Spinal cord (tissue), 10 donors: Measurements from ENCODE around the gene PFKFB2. TPM values are rescaled to one million over a fixed set of nuclear protein-coding genes. Genes with fewer than 3 reads are reported as not detected.
"Not testable (repeated sequence)": the region's sequence is repeated elsewhere in the genome, so short reads cannot be mapped to it uniquely, and the experiment has no call there.

Experiments
- DNase-seq, 6 donors: peaks; one replicate each; pipeline versions ENCODE4 v3.0.0 to v3.0.0-alpha.2; 2013 to 2015; ENCODE audit warnings: low spot score in 6 of 6, low read depth in 4 of 6
- H3K27ac ChIP-seq: one replicate; pipeline ENCODE4 v1.5.1; 2013; ENCODE audit warnings: low read depth, low read length, control low read depth
- H3K27me3 ChIP-seq: one replicate; pipeline ENCODE4 v1.6.1; 2013; ENCODE audit warnings: low read length; ENCODE audit not compliant: control insufficient read depth, insufficient read depth
- H3K36me3 ChIP-seq: one replicate; pipeline ENCODE4 v1.6.1; 2013; ENCODE audit warnings: low read length; ENCODE audit not compliant: control insufficient read depth, insufficient read depth
- H3K4me1 ChIP-seq: one replicate; pipeline ENCODE4 v1.6.1; 2013; ENCODE audit warnings: low read length; ENCODE audit not compliant: control insufficient read depth, insufficient read depth
- H3K4me3 ChIP-seq: one replicate; pipeline ENCODE4 v1.5.1; 2013; ENCODE audit warnings: low read depth, low read length, control low read depth
- H3K9me3 ChIP-seq: one replicate; pipeline ENCODE4 v1.6.1; 2013; ENCODE audit warnings: low read length; ENCODE audit not compliant: control insufficient read depth, insufficient read depth
- WGBS: methylation state at CpG from one replicate; pipeline ENCODE4 v1.1.5; 2013; ENCODE audit warnings: missing lambda C conversion rate; ENCODE audit not compliant: insufficient coverage; 5-methylcytosine and 5-hydroxymethylcytosine counted together
- polyA plus RNA-seq, 2 donors: library from polyadenylated mRNA; unstranded; fragments of 120-200 nt; gene quantifications; one replicate each; pipeline ENCODE4 v1.2.1, GENCODE V29; 2013; ENCODE audit not compliant: insufficient read length in 2 of 2
- total RNA-seq, 2 donors: library from RNA; depleted of rRNA in 1 of 2; stranded (reverse); fragments of 120-200 nt in 1 of 2; fragments of >200 nt in 1 of 2; gene quantifications; one replicate each; pipeline versions ENCODE4 v1.2.3 to v1.2.4, GENCODE V29; 2013 to 2014
- donor health status: healthy.

The PFKFB2 gene
- total and polyA plus RNA-seq, 4 donors, result 10.7 to 15.7 (median 12.2) TPM

GRCh38 chr1:207035877-207036551 is 17.1 kb upstream of the PFKFB2 start:
- Histone ChIP-seq H3K4me1 (no peaks in the 10 kb centered on the region), H3K4me3 (no peak overlapping the region), H3K27me3 (no peaks in the 10 kb centered on the region), H3K36me3 (no peaks in the 10 kb centered on the region), H3K27ac (no peak overlapping the region), H3K9me3 (no peaks in the 10 kb centered on the region)
- 67% methylated on average over 1 of the region's 4 CpGs for WGBS
- DNase-seq, result no peak

- no peak overlapping the region for H3K27ac ChIP-seq
- no peaks in the 10 kb centered on the region for H3K4me1 ChIP-seq
- H3K27me3 ChIP-seq, result no peaks in the 10 kb centered on the region
- whole genome bisulfite sequencing, result no CpG with 5 or more reads among the region's 1 CpG
- H3K36me3 ChIP-seq, result no peaks in the 10 kb centered on the region
- DNase-seq, result no peak
- H3K9me3 ChIP-seq, result no peaks in the 10 kb centered on the region
- no peak overlapping the region for H3K4me3 ChIP-seq
These were observed 16.2 kb upstream of the PFKFB2 start for GRCh38 chr1:207036865-207037264.

- Histone ChIP-seq H3K27ac (no peak overlapping the region), H3K36me3 (no peaks in the 10 kb centered on the region), H3K27me3 (no peaks in the 10 kb centered on the region), H3K4me3 (no peak overlapping the region), H3K9me3 (no peaks in the 10 kb centered on the region), H3K4me1 (no peaks in the 10 kb centered on the region)
- no CpG with 5 or more reads among the region's 4 CpGs for whole genome bisulfite sequencing
- DNase-seq, result no peak
These were observed 13.5 kb upstream of the PFKFB2 start for GRCh38 chr1:207039380-207040180.

GRCh38 chr1:207040181-207040533 is 12.9 kb upstream of the PFKFB2 start:
- H3K27ac ChIP-seq, result no peak overlapping the region
- H3K4me1 ChIP-seq, result no peaks in the 10 kb centered on the region
- no peak for DNase-seq
- H3K4me3 ChIP-seq, result no peak overlapping the region
- no peaks in the 10 kb centered on the region for H3K27me3 ChIP-seq
- no peaks in the 10 kb centered on the region for H3K36me3 ChIP-seq
- no peaks in the 10 kb centered on the region for H3K9me3 ChIP-seq
- 50% methylated on average over 2 of the region's 3 CpGs for WGBS

GRCh38 chr1:207041397-207041796 is 11.7 kb upstream of the PFKFB2 start:
- not testable (repeated sequence) for H3K27ac ChIP-seq, H3K27me3 ChIP-seq, H3K36me3 ChIP-seq, H3K4me1 ChIP-seq, DNase-seq, H3K4me3 ChIP-seq, H3K9me3 ChIP-seq
- no CpG with 5 or more reads among the region's 2 CpGs for WGBS

- Histone ChIP-seq H3K4me3 (no peak overlapping the region), H3K27ac (no peak overlapping the region), H3K4me1 (no peaks in the 10 kb centered on the region), H3K27me3 (no peaks in the 10 kb centered on the region), H3K36me3 (peaks cover 3% of the 10 kb centered on the region), H3K9me3 (no peaks in the 10 kb centered on the region)
- WGBS, result 67% methylated on average over 1 of the region's 2 CpGs
- DNase-seq, result no peak
These were observed 7.6 kb upstream of the PFKFB2 start for GRCh38 chr1:207045453-207045852.

- no peaks in the 10 kb centered on the region for H3K27me3 ChIP-seq
- no peak overlapping the region for H3K4me3 ChIP-seq
- no peaks in the 10 kb centered on the region for H3K9me3 ChIP-seq
- H3K27ac ChIP-seq, result no peak overlapping the region
- no peak for DNase-seq
- peaks cover 11% of the 10 kb centered on the region for H3K4me1 ChIP-seq
- peaks cover 3% of the 10 kb centered on the region for H3K36me3 ChIP-seq
- no CpG with 5 or more reads among the region's 1 CpG for WGBS
These were observed 5.6 kb upstream of the PFKFB2 start for GRCh38 chr1:207047505-207047904.

GRCh38 chr1:207048041-207048440 is 5.0 kb upstream of the PFKFB2 start:
- no peak for DNase-seq
- H3K36me3 ChIP-seq, result peaks cover 3% of the 10 kb centered on the region
- no peaks in the 10 kb centered on the region for H3K27me3 ChIP-seq
- H3K9me3 ChIP-seq, result no peaks in the 10 kb centered on the region
- whole genome bisulfite sequencing, result 67% methylated on average over 2 of the region's 6 CpGs
- H3K4me1 ChIP-seq, result peaks cover 12% of the 10 kb centered on the region
- no peak overlapping the region for H3K27ac ChIP-seq
- H3K4me3 ChIP-seq, result no peak overlapping the region

- 100% methylated on average over 1 of the region's 4 CpGs for WGBS
- Histone ChIP-seq H3K4me1 (peaks cover 18% of the 10 kb centered on the region), H3K9me3 (no peaks in the 10 kb centered on the region), H3K27me3 (no peaks in the 10 kb centered on the region), H3K4me3 (no peak overlapping the region), H3K36me3 (peaks cover 3% of the 10 kb centered on the region), H3K27ac (no peak overlapping the region)
- no peak for DNase-seq
These were observed 4.0 kb upstream of the PFKFB2 start for GRCh38 chr1:207049054-207049453.

GRCh38 chr1:207049514-207049913 is 3.6 kb upstream of the PFKFB2 start:
- peaks cover 3% of the 10 kb centered on the region for H3K36me3 ChIP-seq
- 90% methylated on average over 3 of the region's 8 CpGs for WGBS
- H3K4me1 ChIP-seq, result peaks cover 18% of the 10 kb centered on the region
- no peak for DNase-seq
- no peaks in the 10 kb centered on the region for H3K27me3 ChIP-seq
- H3K9me3 ChIP-seq, result no peaks in the 10 kb centered on the region
- no peak overlapping the region for H3K27ac ChIP-seq
- peak overlapping the region; percentile 97 for H3K4me3 ChIP-seq
